OCI-LY1 (cell line): ENCODE measurements around the gene SLC25A39.

Experiments used
- H2AFZ ChIP-seq: fragments of 200-600 bp; sonication (generic), shearing (Covaris generic); 2 replicates; pipeline ENCODE4 v1.6.0; 2014; ENCODE audit warnings: antibody characterized with exemption, mild to moderate bottlenecking, low read length
- H3F3A ChIP-seq: fragments of 200-600 bp; sonication (generic), shearing (Covaris generic); 2 replicates; pipeline ENCODE4 v1.6.0; 2014; ENCODE audit warnings: mild to moderate bottlenecking, antibody characterized with exemption, low read length, moderate library complexity; ENCODE audit not compliant: insufficient read depth
- H3K27ac ChIP-seq: fragments of 200-600 bp; sonication (generic); 2 replicates; pipeline ENCODE4 v1.5.1; 2014; ENCODE audit warnings: low read length, mixed run types, mild to moderate bottlenecking, low read depth; ENCODE audit not compliant: poor library complexity, severe bottlenecking
- H3K27me3 ChIP-seq: fragments of 200-600 bp; sonication (generic); 2 replicates; pipeline ENCODE4 v1.6.0; 2014; ENCODE audit warnings: antibody characterized with exemption, mild to moderate bottlenecking, low read length, moderate library complexity; ENCODE audit not compliant: insufficient read depth
- H3K36me3 ChIP-seq: fragments of 200-600 bp; sonication (generic); 2 replicates; pipeline ENCODE4 v1.6.1; 2014; ENCODE audit warnings: mild to moderate bottlenecking, antibody characterized with exemption, low read length, moderate library complexity, mixed read lengths; ENCODE audit not compliant: insufficient read depth
- H3K4me1 ChIP-seq: fragments of 200-600 bp; sonication (generic); 2 replicates; pipeline ENCODE4 v1.5.1; 2014; ENCODE audit warnings: mild to moderate bottlenecking, low read length, moderate library complexity; ENCODE audit not compliant: insufficient read depth, severe bottlenecking
- H3K4me2 ChIP-seq: fragments of 200-600 bp; sonication (generic), shearing (Covaris generic); 2 replicates; pipeline ENCODE4 v1.6.1; 2014; ENCODE audit warnings: low read length
- H3K4me3 ChIP-seq: fragments of 200-600 bp; sonication (generic); 2 replicates; pipeline ENCODE4 v1.5.1; 2014; ENCODE audit warnings: low read length, low read depth, mild to moderate bottlenecking, mixed read lengths; ENCODE audit not compliant: poor library complexity, severe bottlenecking
- H3K79me2 ChIP-seq: fragments of 200-600 bp; shearing (Covaris generic); 2 replicates; pipeline ENCODE4 v1.6.1; 2016; ENCODE audit warnings: mixed run types, low read length, mixed read lengths; ENCODE audit not compliant: insufficient read depth
- H3K9ac ChIP-seq: fragments of 200-600 bp; sonication (generic), shearing (Covaris generic); 2 replicates; pipeline ENCODE4 v1.6.1; 2014; ENCODE audit warnings: mild to moderate bottlenecking, low read length, mixed read lengths
- H3K9me2 ChIP-seq: fragments of 200-600 bp; sonication (generic), shearing (Covaris generic); 2 replicates; pipeline ENCODE4 v1.6.1; 2014; ENCODE audit warnings: low read depth, mild to moderate bottlenecking, low read length, mixed read lengths
- H3K9me3 ChIP-seq: fragments of 200-600 bp; shearing (Covaris generic); 2 replicates; pipeline ENCODE4 v1.6.1; 2014; ENCODE audit warnings: low read length, mixed read lengths
- H4K20me1 ChIP-seq: fragments of 200-600 bp; sonication (generic), shearing (Covaris generic); 2 replicates; pipeline ENCODE4 v1.6.0; 2016; ENCODE audit warnings: mild to moderate bottlenecking, low read length; ENCODE audit not compliant: insufficient read depth
- EZH2 ChIP-seq: fragments of 200-600 bp; sonication (generic), shearing (Covaris generic); IDR thresholded peaks from 2 replicates; pipeline ENCODE4 v1.8.0; 2017; ENCODE audit warnings: borderline replicate concordance, mixed run types, mild to moderate bottlenecking, antibody characterized with exemption, low read length, moderate library complexity, mixed read lengths
- TF ChIP-seq, protein P1 (sequence below): fragments of 200-600 bp; sonication (generic), shearing (Covaris generic); IDR thresholded peaks from 2 replicates; pipeline ENCODE4 v1.5.1; 2017; ENCODE audit warnings: mild to moderate bottlenecking, antibody characterized with exemption, low read length, moderate library complexity, mixed read lengths

Gene SLC25A39

GRCh38 chr17:44311562-44312181, 13.0 kb downstream of the SLC25A39 start:
- no peak overlapping the region for H3K4me3 ChIP-seq
- no peaks in the 10 kb centered on the region for H3F3A ChIP-seq
- peaks cover 15% of the 10 kb centered on the region for H3K4me1 ChIP-seq
- H4K20me1 ChIP-seq, result no peaks in the 10 kb centered on the region
- no peak for TF ChIP-seq EZH2
- TF ChIP-seq, protein P1, sequence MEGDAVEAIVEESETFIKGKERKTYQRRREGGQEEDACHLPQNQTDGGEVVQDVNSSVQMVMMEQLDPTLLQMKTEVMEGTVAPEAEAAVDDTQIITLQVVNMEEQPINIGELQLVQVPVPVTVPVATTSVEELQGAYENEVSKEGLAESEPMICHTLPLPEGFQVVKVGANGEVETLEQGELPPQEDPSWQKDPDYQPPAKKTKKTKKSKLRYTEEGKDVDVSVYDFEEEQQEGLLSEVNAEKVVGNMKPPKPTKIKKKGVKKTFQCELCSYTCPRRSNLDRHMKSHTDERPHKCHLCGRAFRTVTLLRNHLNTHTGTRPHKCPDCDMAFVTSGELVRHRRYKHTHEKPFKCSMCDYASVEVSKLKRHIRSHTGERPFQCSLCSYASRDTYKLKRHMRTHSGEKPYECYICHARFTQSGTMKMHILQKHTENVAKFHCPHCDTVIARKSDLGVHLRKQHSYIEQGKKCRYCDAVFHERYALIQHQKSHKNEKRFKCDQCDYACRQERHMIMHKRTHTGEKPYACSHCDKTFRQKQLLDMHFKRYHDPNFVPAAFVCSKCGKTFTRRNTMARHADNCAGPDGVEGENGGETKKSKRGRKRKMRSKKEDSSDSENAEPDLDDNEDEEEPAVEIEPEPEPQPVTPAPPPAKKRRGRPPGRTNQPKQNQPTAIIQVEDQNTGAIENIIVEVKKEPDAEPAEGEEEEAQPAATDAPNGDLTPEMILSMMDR, result no peak
- peaks cover 6% of the 10 kb centered on the region; the same call in 1 of the 2 replicates for H3K27me3 ChIP-seq
- H3K9ac ChIP-seq, result no peak overlapping the region
- no peaks in the 10 kb centered on the region for H3K9me2 ChIP-seq
- no peaks in the 10 kb centered on the region for H3K9me3 ChIP-seq
- H3K4me2 ChIP-seq, result no peak overlapping the region
- no peaks in the 10 kb centered on the region for H3K79me2 ChIP-seq
- no peaks in the 10 kb centered on the region for H3K36me3 ChIP-seq
- H3K27ac ChIP-seq, result no peak overlapping the region
- no peak overlapping the region for H2AFZ ChIP-seq

GRCh38 chr17:44310609-44311376, 13.8 kb downstream of the SLC25A39 start:
- H2AFZ ChIP-seq, result no peak overlapping the region
- H3K36me3 ChIP-seq, result no peaks in the 10 kb centered on the region
- H4K20me1 ChIP-seq, result no peaks in the 10 kb centered on the region
- H3K27me3 ChIP-seq, result peaks cover 4% of the 10 kb centered on the region; the same call in 1 of the 2 replicates
- no peaks in the 10 kb centered on the region for H3K79me2 ChIP-seq
- TF ChIP-seq, protein P1, result no peak
- TF ChIP-seq EZH2, result no peak
- no peak overlapping the region for H3K27ac ChIP-seq
- no peaks in the 10 kb centered on the region for H3F3A ChIP-seq
- peaks cover 15% of the 10 kb centered on the region for H3K4me1 ChIP-seq
- H3K9me3 ChIP-seq, result no peaks in the 10 kb centered on the region
- no peaks in the 10 kb centered on the region for H3K9me2 ChIP-seq
- H3K9ac ChIP-seq, result no peak overlapping the region
- H3K4me3 ChIP-seq, result no peak overlapping the region
- H3K4me2 ChIP-seq, result no peak overlapping the region

DNA sequence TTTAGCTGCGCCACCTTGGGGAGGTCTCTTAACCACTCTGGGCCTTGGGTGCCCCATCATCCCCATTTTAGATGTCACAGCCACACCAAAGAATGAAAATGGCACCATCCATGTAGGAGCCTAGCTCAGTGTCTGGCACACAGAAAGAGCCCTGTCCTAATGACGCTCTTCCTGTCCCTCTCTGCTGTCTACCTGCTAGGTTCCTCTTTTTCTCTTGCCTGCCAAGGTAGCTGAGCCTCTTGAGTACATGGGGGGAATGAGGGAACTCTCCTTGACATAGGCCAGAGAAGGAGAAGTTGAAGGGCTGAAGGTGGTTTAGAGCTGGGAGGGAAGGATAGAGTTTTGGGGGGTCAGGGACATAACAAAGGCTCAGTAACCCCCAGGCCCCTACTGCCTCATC, 14.4 kb downstream of the SLC25A39 start:
- Histone ChIP-seq H3K4me2 (no peak overlapping the region), H3K4me3 (no peak overlapping the region), H3K27me3 (no peaks in the 10 kb centered on the region)

More for the DNA sequence above, 14.4 kb downstream of the SLC25A39 start:
- Histone ChIP-seq H3K36me3 (no peaks in the 10 kb centered on the region), H3K9ac (no peak overlapping the region), H3K79me2 (no peaks in the 10 kb centered on the region), H3F3A (no peaks in the 10 kb centered on the region), H3K9me3 (no peaks in the 10 kb centered on the region), H4K20me1 (no peaks in the 10 kb centered on the region), H3K4me1 (peaks cover 11% of the 10 kb centered on the region), H2AFZ (no peak overlapping the region), H3K9me2 (no peaks in the 10 kb centered on the region), H3K27ac (no peak overlapping the region)
- no peak for TF ChIP-seq EZH2
- TF ChIP-seq, protein P1, result no peak
